NCI-H187 (cell line): ENCODE results near the gene CDKN2C.
"Not testable (repeated sequence)": the region's sequence is repeated elsewhere in the genome, so short reads cannot be mapped to it uniquely, and the experiment has no call there.

Experiments
- DNase-seq, 2 experiments: peaks; one replicate each; lab custom pipeline; 2025; lab: John Stamatoyannopoulos, UW

CDKN2C gene

GRCh38 chr1:50969611-50970508 lies at the start of gene CDKN2C:
Gene CDKN2C, plus strand, starts transcription at chr1:50970245. Its CDS starts 124 bp downstream, at chr1:50970369.
- peak; percentile 64 to 84 for DNase-seq

- DNase-seq, result no peak
Observed at GRCh38 chr1:50920409-50920808, 49.6 kb upstream of the CDKN2C start.

GRCh38 chr1:50921029-50921428 lies 49.0 kb upstream of the CDKN2C start:
- no peak for DNase-seq

- DNase-seq, result no peak
Observed at GRCh38 chr1:50923564-50923963, 46.5 kb upstream of the CDKN2C start.

GRCh38 chr1:50929376-50929958 lies 40.6 kb upstream of the CDKN2C start:
- no peak for DNase-seq

- DNase-seq, result no peak
Observed at GRCh38 chr1:50930193-50930592, 39.9 kb upstream of the CDKN2C start.

GRCh38 chr1:50930965-50931737 lies 38.9 kb upstream of the CDKN2C start:
- no peak for DNase-seq

- not testable (repeated sequence) for DNase-seq
Observed at GRCh38 chr1:50932043-50932442, 38.0 kb upstream of the CDKN2C start.

- DNase-seq, result not testable (repeated sequence)
Observed at GRCh38 chr1:50933770-50934169, 36.3 kb upstream of the CDKN2C start.

- DNase-seq, result no peak
Observed at GRCh38 chr1:50934838-50935237, 35.2 kb upstream of the CDKN2C start.

GRCh38 chr1:50935276-50935675 lies 34.8 kb upstream of the CDKN2C start:
- DNase-seq, result not testable (repeated sequence)

- DNase-seq, result no peak
Observed at GRCh38 chr1:50936321-50936720, 33.7 kb upstream of the CDKN2C start.

- DNase-seq, result no peak
Observed at GRCh38 chr1:50940291-50940690, 29.8 kb upstream of the CDKN2C start.

GRCh38 chr1:50942334-50942733 lies 27.7 kb upstream of the CDKN2C start:
- no peak for DNase-seq

GRCh38 chr1:50949286-50949982 lies 20.6 kb upstream of the CDKN2C start:
- DNase-seq, result no peak

GRCh38 chr1:50950396-50950795 lies 19.6 kb upstream of the CDKN2C start:
- DNase-seq, result no peak

GRCh38 chr1:50952566-50952965 lies 17.5 kb upstream of the CDKN2C start:
- DNase-seq, result not testable (repeated sequence)

- no peak for DNase-seq
Observed at GRCh38 chr1:50955116-50955515, 14.9 kb upstream of the CDKN2C start.

- no peak for DNase-seq
Observed at GRCh38 chr1:50959303-50959912, 10.6 kb upstream of the CDKN2C start.

GRCh38 chr1:50959913-50960844 lies 9.9 kb upstream of the CDKN2C start, which contains the start of gene FAF1:
Gene FAF1, minus strand, starts transcription at chr1:50960267. Its CDS starts 456 bp downstream, at chr1:50959811.
- DNase-seq, result peak; percentile 92 to 93
